CD4-positive, alpha-beta T cell treated with Interleukin-17A for 1 hour (primary cell): Measurements from ENCODE around the gene PRSS21.
A peak's percentile ranks its signal among the peaks of the same experiment; 100 is the strongest.

Experiments
- DNase-seq: peaks from one replicate; pipeline ENCODE4 v3.0.0-alpha.2; 2020

Gene PRSS21

GRCh38 chr16:2826591-2827373 is 9.7 kb downstream of the PRSS21 start:
- DNase-seq, result no peak

- DNase-seq, result no peak
These were observed 10.3 kb downstream of the PRSS21 start for GRCh38 chr16:2827374-2827791.

GRCh38 chr16:2827831-2828520 is 10.9 kb downstream of the PRSS21 start:
- DNase-seq, result no peak

- DNase-seq, result no peak
These were observed 11.4 kb downstream of the PRSS21 start for GRCh38 chr16:2828521-2828840.

GRCh38 chr16:2828876-2829430 is 11.9 kb downstream of the PRSS21 start:
- no peak for DNase-seq

GRCh38 chr16:2829501-2830354 is 12.7 kb downstream of the PRSS21 start, which contains the start of gene ZG16B:
TSS of gene ZG16B (plus strand) at chr16:2830303. CDS start at chr16:2830442, 139 bp downstream.
- no peak for DNase-seq

GRCh38 chr16:2830355-2830695 is 13.3 kb downstream of the PRSS21 start:
- DNase-seq, result no peak

GRCh38 chr16:2831203-2831602 is 14.2 kb downstream of the PRSS21 start:
- no peak for DNase-seq

- no peak for DNase-seq
These were observed 16.7 kb downstream of the PRSS21 start for GRCh38 chr16:2833776-2834175.

GRCh38 chr16:2834968-2835367 is 17.9 kb downstream of the PRSS21 start:
- DNase-seq, result no peak

- DNase-seq, result no peak
These were observed 18.8 kb downstream of the PRSS21 start for GRCh38 chr16:2835638-2836493.

- no peak for DNase-seq
These were observed 19.8 kb downstream of the PRSS21 start for GRCh38 chr16:2836646-2837508.

GRCh38 chr16:2838928-2839327 is 21.9 kb downstream of the PRSS21 start:
- peak; percentile 63 for DNase-seq

GRCh38 chr16:2839650-2840450 is 22.8 kb downstream of the PRSS21 start:
- no peak for DNase-seq

- no peak for DNase-seq
These were observed 23.9 kb downstream of the PRSS21 start for GRCh38 chr16:2840914-2841313.

- DNase-seq, result no peak
These were observed 24.7 kb downstream of the PRSS21 start for GRCh38 chr16:2841606-2842339.

GRCh38 chr16:2842340-2843000 is 25.4 kb downstream of the PRSS21 start:
- peak; percentile 78 for DNase-seq

GRCh38 chr16:2843526-2843925 is 26.5 kb downstream of the PRSS21 start:
- DNase-seq, result no peak

- no peak for DNase-seq
These were observed 28.1 kb downstream of the PRSS21 start for GRCh38 chr16:2845116-2845515.
